ENCODE data around the gene MRPS7. TPM values are rescaled to one million over a fixed set of nuclear protein-coding genes. Genes with fewer than 3 reads are reported as not detected.
"Not testable (repeated sequence)": the region's sequence is repeated elsewhere in the genome, so short reads cannot be mapped to it uniquely, and the experiment has no call there.

Gene MRPS7
- total RNA-seq, 1 donor: 27.1 TPM

DNA sequence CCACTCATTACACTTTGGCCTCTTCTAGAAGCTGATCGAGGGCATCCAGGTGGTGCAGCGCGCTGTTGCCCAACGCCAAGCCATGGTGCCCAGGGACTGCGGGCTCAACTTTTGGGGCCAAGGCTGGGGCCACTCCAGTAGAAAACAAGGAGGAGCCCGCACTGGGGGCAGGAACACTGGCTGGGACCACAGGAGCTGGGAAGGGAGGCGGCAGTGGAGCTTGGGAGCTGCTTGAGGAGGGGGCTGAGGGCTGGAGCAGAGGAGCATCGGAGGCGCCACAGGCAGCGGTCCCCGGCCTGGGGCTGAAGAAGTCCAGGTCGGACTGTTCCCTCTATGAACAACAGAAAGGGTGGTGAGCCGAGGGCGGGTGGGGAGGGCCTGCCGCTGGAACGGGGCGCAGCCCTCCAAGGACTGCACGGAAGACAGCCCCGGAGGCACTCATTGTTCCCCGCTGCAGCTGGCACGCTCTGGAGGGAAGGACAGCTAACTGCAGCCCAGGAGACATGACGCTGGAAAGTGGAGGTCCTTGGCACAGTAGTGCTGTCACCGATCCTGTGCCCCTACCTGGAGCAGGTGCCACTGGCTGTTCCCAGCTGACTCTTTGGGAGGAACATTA is 21.8 kb upstream of the MRPS7 start:
- no peaks in the 10 kb centered on the region for H3K9me3 ChIP-seq (ENCODE audit: low read depth, low read length)
- no peaks in the 10 kb centered on the region for H3K27me3 ChIP-seq (ENCODE audit: insufficient read depth, low read length)
- no peak overlapping the region for H3K4me3 ChIP-seq (ENCODE audit: low read length)
- H3K4me1 ChIP-seq (ENCODE audit: insufficient read depth, low read length): peaks cover 18% of the 10 kb centered on the region

DNA sequence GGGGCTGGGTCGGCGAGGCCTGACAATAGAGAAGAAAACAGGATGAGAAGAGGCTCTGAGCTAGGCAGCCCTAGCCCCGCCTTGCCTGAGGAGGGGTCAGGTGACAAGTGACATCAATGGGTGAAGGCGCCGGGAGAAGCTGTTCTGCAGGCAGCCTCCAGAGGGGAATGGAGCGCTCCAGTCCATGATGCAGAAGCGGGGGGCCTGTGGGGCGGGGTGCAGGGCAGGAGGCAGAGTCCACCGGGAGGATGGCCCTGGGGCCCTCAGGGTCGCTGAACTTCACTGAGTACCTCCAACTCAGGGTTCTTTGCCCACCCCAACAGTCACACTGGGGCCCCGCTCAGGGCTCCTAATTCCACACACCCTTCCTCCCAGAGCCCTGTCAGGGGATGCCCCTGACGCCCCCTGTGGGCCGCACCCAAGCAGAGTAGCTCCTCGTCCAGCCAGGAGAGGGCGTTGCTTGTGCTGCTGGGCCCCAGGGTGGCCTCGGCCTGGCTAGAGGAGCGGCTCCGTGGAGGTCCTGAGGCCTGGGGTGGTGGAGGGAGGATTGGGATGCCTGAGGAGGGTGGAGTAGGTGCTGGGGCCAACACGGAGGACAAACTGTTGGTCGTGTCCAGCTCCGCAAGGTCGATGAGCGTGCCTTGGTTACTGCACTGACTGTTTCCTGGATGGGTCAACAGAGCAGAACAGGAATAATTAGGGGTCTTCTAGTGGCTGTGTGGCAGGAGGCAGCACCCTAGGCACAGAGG is 21.1 kb upstream of the MRPS7 start:
- H3K4me3 ChIP-seq (ENCODE audit: low read length): no peak overlapping the region
- no peaks in the 10 kb centered on the region for H3K27me3 ChIP-seq (ENCODE audit: insufficient read depth, low read length)
- peaks cover 25% of the 10 kb centered on the region for H3K4me1 ChIP-seq (ENCODE audit: insufficient read depth, low read length)
- no peaks in the 10 kb centered on the region for H3K9me3 ChIP-seq (ENCODE audit: low read depth, low read length)

DNA sequence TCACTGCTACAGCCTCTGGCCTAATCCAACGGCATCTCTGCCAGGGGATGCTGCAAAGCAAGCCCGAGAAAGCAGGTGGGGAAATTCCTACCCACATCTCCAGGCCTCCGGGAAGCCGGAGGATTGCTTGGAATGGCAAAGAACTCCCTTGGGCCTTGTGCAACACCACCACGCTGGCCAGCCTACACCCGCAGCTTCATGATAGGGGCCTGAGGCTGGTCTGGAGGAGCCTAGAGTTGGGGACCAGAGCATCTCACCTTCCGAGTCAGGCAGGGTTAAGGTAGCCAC is 20.6 kb upstream of the MRPS7 start:
- Histone ChIP-seq H3K27me3 (ENCODE audit: insufficient read depth, low read length) (no peaks in the 10 kb centered on the region), H3K4me1 (ENCODE audit: insufficient read depth, low read length) (peaks cover 27% of the 10 kb centered on the region), H3K9me3 (ENCODE audit: low read depth, low read length) (no peaks in the 10 kb centered on the region), H3K4me3 (ENCODE audit: low read length) (no peak overlapping the region)

DNA sequence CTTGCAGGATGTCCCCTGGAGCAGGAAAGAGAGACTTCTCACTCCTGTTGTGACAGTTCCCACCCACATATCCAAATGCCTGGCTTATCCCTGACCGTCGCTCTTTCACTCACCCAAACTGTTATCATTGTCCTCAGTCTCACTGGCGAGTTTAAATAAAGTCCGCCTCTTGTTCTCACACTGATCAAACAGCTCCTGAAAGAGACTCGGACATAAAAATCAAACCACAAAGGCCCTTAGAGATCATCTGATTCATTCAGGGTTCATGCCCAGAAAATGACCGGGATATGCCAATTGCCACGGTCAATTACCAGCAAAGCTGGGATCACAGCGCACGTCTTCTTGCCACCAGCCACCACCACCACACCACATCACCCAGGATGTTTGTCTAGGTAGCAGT is 20.2 kb upstream of the MRPS7 start:
- Histone ChIP-seq H3K9me3 (ENCODE audit: low read depth, low read length) (no peaks in the 10 kb centered on the region), H3K4me3 (ENCODE audit: low read length) (no peak overlapping the region), H3K27me3 (ENCODE audit: insufficient read depth, low read length) (no peaks in the 10 kb centered on the region), H3K4me1 (ENCODE audit: insufficient read depth, low read length) (peaks cover 27% of the 10 kb centered on the region)

DNA sequence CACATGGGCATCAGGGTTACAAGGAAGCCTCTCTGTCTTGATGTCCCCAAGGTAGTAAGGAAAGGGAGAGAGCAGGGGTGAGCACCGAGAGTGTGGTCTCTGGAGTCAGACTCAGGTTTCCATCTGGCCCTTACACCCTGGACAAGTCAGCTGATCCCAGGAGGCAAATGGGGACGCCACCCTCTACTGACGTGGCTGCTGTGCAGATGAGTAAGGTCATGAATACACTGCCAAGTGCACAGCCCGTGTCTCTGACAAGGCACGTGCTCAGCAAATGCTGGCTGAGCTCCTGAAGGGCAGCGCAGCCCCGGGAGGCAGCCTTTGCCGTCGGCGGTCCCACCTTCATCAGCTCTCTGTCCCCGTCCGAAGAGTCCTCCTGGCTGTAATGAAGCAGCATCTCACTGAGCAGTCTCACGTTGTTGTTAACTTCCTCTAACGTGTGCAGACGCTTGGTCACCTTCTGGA is 19.7 kb upstream of the MRPS7 start:
- H3K27me3 ChIP-seq (ENCODE audit: insufficient read depth, low read length): no peaks in the 10 kb centered on the region
- H3K4me1 ChIP-seq (ENCODE audit: insufficient read depth, low read length): peaks cover 27% of the 10 kb centered on the region
- H3K4me3 ChIP-seq (ENCODE audit: low read length): no peak overlapping the region
- H3K9me3 ChIP-seq (ENCODE audit: low read depth, low read length): no peaks in the 10 kb centered on the region

DNA sequence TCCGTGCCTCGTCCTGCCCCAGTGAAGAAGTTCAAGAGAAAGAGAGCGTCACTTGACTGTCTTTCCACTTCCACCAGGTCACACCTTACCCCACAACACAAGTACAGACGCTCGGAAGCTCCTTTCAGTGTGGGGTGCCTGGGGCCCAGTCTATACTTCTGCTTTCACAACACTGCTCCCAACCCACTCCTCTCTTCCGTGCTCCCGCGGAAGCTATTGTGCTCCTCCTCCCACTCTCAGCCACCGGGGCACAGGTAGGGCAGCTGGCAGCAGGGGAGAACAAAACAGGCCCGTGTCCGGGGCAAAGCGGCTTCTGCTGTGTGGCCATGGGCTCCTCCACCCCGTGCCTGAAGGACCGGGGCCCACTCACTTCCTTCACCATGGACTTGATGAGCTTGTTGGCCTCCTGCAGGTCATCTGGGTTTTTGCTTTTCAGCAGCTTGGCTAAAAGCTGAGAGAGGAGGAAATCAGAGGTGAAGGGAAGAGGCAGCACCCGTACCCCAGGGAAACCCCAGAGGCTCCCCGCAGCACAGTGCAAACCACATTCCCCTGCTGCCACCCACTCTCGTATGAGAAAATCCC is 19.1 kb upstream of the MRPS7 start:
- Histone ChIP-seq H3K4me1 (ENCODE audit: insufficient read depth, low read length) (peaks cover 27% of the 10 kb centered on the region), H3K4me3 (ENCODE audit: low read length) (no peak overlapping the region), H3K9me3 (ENCODE audit: low read depth, low read length) (no peaks in the 10 kb centered on the region), H3K27me3 (ENCODE audit: insufficient read depth, low read length) (no peaks in the 10 kb centered on the region)

DNA sequence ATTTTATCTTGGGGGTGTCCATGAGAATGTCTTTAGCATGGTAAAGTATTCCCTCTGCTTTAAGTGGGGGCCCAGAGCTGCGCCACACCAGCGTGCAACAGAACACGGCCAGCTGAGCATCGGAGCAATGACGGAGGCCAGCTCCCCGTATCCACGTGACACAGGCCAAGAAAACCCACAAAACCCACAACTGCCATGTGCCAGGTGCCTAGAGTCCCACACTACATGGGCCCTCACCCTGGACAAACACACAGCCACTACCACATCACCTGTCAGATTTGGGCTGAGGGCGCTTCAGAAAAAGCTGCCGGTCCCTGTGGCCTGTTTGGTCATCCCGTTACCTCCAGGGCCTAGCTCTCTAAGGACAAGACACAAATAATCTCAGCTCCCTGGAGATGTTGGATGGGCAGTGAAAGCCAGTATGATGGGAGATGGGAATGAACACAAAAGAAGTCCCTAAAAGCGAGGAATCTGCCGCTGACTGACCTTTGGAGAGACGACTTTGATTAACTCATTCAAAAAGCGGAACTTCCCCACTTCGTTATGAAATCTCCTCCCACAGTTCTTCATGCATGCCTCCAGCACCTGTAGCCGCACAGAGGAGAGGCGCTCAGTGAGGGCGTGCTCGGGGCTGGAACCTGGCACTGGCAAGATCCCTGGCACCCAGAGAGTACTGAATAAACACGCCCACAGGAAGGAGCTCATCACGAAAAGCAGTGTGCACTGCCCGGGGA is 17.4 kb upstream of the MRPS7 start:
- peaks cover 28% of the 10 kb centered on the region for H3K4me1 ChIP-seq (ENCODE audit: insufficient read depth, low read length)
- H3K4me3 ChIP-seq (ENCODE audit: low read length): no peak overlapping the region
- no peaks in the 10 kb centered on the region for H3K9me3 ChIP-seq (ENCODE audit: low read depth, low read length)
- H3K27me3 ChIP-seq (ENCODE audit: insufficient read depth, low read length): no peaks in the 10 kb centered on the region

DNA sequence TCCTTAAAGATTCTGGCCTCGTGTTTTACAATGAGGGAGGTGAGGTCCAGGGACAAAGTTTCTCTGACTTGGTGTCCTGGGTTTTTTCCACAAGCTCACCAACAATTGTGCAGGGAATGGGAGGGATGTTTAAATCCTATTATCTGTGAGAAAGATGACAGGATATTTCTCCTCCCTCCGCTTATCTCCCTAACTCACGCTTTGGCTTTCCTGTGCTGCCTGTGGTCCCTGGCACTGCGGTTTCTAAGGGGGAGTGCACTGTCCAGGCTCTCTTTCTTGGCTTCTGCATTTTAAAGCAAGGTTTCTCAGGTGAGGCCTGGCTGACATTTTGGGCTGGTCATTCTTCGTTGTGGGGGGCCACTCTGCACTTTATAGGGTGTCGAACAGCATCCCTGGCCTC is 16.7 kb upstream of the MRPS7 start:
- no peaks in the 10 kb centered on the region for H3K27me3 ChIP-seq (ENCODE audit: insufficient read depth, low read length)
- no peak overlapping the region for H3K4me3 ChIP-seq (ENCODE audit: low read length)
- H3K9me3 ChIP-seq (ENCODE audit: low read depth, low read length): no peaks in the 10 kb centered on the region
- peaks cover 35% of the 10 kb centered on the region for H3K4me1 ChIP-seq (ENCODE audit: insufficient read depth, low read length)

DNA sequence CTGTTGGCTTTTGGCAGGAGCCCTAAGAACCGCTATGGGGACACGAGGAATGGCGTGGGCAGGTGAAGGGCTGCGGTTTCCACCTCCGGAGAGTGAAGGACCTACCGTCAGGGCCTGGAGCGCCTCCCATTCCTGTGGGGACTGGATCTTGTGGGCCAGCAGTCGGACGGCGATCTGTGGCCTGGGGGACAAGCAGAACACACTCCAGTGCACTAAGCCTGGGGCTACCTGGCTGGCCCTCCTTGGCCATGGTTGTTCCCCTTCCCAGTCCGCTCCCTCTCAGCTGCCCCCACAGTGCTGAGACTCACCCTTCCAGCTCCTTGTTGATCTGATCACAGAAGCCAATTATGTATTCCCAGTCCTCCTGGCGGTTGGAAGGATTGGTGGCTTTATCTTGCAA is 15.3 kb upstream of the MRPS7 start:
- H3K4me1 ChIP-seq (ENCODE audit: insufficient read depth, low read length): peaks cover 49% of the 10 kb centered on the region
- no peaks in the 10 kb centered on the region for H3K9me3 ChIP-seq (ENCODE audit: low read depth, low read length)
- H3K4me3 ChIP-seq (ENCODE audit: low read length): no peak overlapping the region
- H3K27me3 ChIP-seq (ENCODE audit: insufficient read depth, low read length): no peaks in the 10 kb centered on the region

DNA sequence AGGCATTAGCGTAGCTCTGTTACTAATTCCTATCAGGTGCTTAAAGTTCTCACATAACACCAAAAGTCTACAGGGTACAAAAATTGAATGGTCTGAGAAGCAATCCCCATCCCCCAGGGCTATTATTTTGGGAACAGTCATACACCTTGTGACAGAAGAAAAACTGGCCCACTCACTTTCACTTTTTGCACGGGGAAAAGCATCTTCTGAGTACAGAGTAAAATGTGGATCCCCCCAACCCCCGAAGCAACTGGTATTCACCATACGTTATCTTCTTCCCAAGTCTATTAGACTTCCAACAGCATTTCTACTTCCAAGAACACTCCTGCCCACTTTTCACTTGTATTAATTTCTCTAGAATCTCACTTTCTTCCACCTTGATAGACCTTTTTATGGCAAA is 12.1 kb upstream of the MRPS7 start:
- H3K4me1 ChIP-seq (ENCODE audit: insufficient read depth, low read length): peaks cover 46% of the 10 kb centered on the region
- H3K9me3 ChIP-seq (ENCODE audit: low read depth, low read length): no peaks in the 10 kb centered on the region
- H3K4me3 ChIP-seq (ENCODE audit: low read length): no peak overlapping the region
- no peaks in the 10 kb centered on the region for H3K27me3 ChIP-seq (ENCODE audit: insufficient read depth, low read length)

DNA sequence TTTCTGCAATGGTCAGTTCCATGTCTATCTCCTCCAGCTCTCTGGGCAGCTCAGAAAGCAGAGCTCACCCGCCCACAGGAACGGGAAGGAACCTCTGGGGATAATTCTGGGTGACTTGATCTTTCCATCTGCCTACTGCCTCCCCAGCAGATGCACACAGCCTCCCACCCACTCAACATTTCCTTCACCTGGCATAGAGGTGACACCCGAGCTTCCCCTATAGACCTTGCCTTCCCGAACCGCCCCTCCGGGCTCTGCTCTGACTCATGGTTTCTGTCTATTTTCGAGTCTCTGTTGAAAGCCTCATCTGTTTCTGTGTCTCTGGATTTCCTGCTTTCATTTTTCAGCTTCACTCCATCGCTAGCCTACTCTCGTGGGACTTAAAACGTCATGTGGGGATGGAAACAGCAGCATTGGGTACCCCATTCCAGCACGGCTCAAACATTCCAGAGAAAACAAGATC is 11.6 kb upstream of the MRPS7 start:
- Histone ChIP-seq H3K9me3 (ENCODE audit: low read depth, low read length) (no peaks in the 10 kb centered on the region), H3K27me3 (ENCODE audit: insufficient read depth, low read length) (no peaks in the 10 kb centered on the region), H3K4me1 (ENCODE audit: insufficient read depth, low read length) (peaks cover 41% of the 10 kb centered on the region), H3K4me3 (ENCODE audit: low read length) (no peak overlapping the region)

DNA sequence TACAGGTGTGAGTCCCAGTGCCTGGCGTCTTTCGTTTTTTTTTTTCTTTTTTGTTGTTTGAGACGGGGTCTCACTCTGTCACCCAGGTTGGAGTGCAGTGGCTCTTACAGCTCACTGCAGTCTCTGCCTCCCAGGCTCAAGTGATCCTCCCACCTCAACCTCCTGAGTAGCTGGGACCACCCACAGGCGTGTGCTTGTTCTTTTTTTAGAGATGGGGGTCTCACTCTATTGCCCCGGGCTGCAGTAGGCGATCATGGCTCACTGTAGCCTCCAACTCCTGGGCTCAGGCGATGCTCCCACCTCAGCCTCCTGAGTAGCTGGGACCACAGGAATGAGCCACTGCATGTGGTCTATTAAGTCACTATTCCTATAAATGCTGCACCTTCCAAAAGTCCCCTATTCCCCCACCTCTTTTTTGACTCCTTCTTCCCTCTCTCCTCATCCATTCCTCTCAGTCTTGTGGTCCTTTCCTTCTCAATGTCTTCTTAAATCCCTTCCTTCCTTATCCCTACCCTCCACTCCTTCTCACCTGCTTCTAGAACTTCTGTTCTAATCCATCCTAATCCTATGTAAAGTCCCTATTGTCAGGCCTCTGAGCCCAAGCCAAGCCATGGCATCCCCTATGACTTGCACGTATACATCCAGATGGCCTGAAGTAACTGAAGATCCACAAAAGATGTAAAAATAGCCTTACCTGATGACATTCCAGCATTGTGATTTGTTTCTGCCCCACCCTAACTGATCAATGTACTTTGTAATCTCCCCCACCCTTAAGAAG is 9.5 kb upstream of the MRPS7 start:
- H3K27me3 ChIP-seq (ENCODE audit: insufficient read depth, low read length): no peaks in the 10 kb centered on the region
- peaks cover 37% of the 10 kb centered on the region for H3K4me1 ChIP-seq (ENCODE audit: insufficient read depth, low read length)
- H3K4me3 ChIP-seq (ENCODE audit: low read length): no peak overlapping the region
- H3K9me3 ChIP-seq (ENCODE audit: low read depth, low read length): no peaks in the 10 kb centered on the region

DNA sequence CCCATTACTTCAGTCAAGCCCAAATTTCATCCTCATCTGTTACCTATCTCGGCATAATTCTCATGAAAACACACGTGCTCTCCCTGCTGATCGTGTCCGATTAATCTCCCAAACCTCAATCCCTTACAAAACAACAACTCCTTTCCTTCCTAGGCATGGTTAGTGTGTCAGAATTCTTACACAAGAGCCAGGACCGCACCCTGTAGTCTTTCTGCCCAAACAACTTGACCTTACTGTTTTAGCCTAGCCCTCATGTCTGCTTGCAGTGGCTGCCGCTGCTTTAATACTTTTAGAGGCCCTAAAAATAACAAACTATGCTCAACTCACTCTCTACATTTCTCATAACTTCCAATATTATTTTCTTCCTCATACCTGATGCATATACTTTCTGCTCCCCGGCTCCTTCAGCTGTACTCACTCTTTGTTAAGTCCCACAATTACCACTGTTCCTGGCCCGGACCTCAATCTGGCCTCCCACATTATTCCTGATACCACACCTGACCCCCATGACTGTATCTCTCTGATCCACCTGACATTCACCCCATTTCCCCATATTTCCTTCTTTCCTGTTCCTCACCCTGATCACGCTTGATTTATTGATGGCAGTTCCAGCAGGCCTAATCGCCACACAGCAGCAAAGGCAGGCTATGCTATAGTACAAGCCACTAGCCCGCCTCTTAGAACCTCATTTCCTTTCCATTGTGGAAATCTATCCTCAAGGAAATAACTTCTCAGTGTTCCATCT is 5.6 kb upstream of the MRPS7 start:
- not testable (repeated sequence) for H3K27me3 ChIP-seq (ENCODE audit: insufficient read depth, low read length); H3K9me3 ChIP-seq (ENCODE audit: low read depth, low read length); H3K4me3 ChIP-seq (ENCODE audit: low read length)
- peaks cover 46% of the 10 kb centered on the region for H3K4me1 ChIP-seq (ENCODE audit: insufficient read depth, low read length)

DNA sequence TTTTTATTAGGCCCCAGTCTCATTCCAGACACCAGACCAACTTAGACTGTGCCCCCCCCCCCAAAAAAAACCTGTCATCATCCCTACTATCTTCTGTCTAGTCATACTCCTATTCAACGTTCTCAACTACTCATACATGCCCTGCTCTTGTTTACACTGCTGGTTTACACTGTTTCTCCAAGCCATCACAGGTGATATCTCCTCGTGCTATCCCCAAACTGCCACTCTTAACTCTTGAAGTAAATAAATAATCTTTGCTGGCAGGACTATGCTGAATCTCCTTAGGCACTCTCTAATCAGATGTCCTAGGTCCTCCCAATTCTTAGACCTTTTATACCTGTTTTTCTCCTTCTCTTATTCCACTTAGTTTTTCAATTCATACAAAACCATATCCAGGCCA is 4.5 kb upstream of the MRPS7 start:
- H3K4me1 ChIP-seq (ENCODE audit: insufficient read depth, low read length): peaks cover 38% of the 10 kb centered on the region
- not testable (repeated sequence) for H3K9me3 ChIP-seq (ENCODE audit: low read depth, low read length)

More for the DNA sequence above, 4.5 kb upstream of the MRPS7 start:
- not testable (repeated sequence) for H3K4me3 ChIP-seq (ENCODE audit: low read length); H3K27me3 ChIP-seq (ENCODE audit: insufficient read depth, low read length)
